Peyer's patch (tissue), 4 donors: ENCODE results near the gene WDR74. TPM values are rescaled to one million over a fixed set of nuclear protein-coding genes. Genes with fewer than 3 reads are reported as not detected.

ENCODE experiments used
- small RNA-seq, 2 donors: library from RNA; depleted of rRNA; stranded (forward); fragments of <200 nt; gene quantifications; one replicate each; pipeline ENCODE3, GENCODE V24; 2016
- total RNA-seq, 4 donors: library from RNA; depleted of rRNA; stranded (reverse); fragments of >200 nt; gene quantifications; one replicate each; pipeline ENCODE4 v1.1.0, GENCODE V29; 2016

Gene WDR74
- total RNA-seq, 4 donors from 2014 or later: 17.7 to 78.4 (median 28.6) TPM

Small RNAs within 50 kb of the gene (small RNA-seq; reads per million reads assigned to genes)
- 0 to 0.19 reads per million in 2 donors for gene MIR6514
- 0 reads per million in 2 donors for gene RF00099
- 0 reads per million in 2 donors for gene RNU6-118P
- 0 reads per million in 2 donors for gene SNORD22
- 0 reads per million in 2 donors for gene SNORD26
- gene SNORD27: 0 reads per million in 2 donors
- 0 reads per million in 2 donors for gene SNORD28
- 1,414 to 1,552 reads per million in 2 donors for gene SNORD30

Other genes starting within 250 kb of the WDR74 start
- gene TUT1, start 248.1 kb downstream of the WDR74 start, total RNA-seq: 10 to 100 TPM in 3 of 4 donors, 1 to 10 TPM in 1; 5.0 to 29.4 (median 17.5) TPM
- gene MTA2, start 237.7 kb downstream of the WDR74 start, total RNA-seq: 10 to 100 TPM; 47.9 to 74.7 (median 58.9) TPM
- gene EML3, start 226.8 kb downstream of the WDR74 start, total RNA-seq: 100 to 1,000 TPM in 1 of 4 donors, 10 to 100 TPM in 3; 41.3 to 128 (median 59.8) TPM
- 1 to 10 TPM in 3 of 4 donors, not detected in 1; 1.9 to 3.9 (median 1.9) TPM for gene ROM1, start 226.3 kb downstream of the WDR74 start, total RNA-seq
- 10 to 100 TPM; 26.6 to 88.3 (median 38.0) TPM for gene B3GAT3, start 217.6 kb downstream of the WDR74 start, total RNA-seq
- gene GANAB, start 193.0 kb downstream of the WDR74 start, total RNA-seq: 100 to 1,000 TPM; 131 to 146 (median 140) TPM
- 10 to 100 TPM; 14.9 to 21.3 (median 19.5) TPM for gene INTS5, start 186.3 kb downstream of the WDR74 start, total RNA-seq
- 10 to 100 TPM; 29.2 to 97.4 (median 41.1) TPM for gene C11orf98, start 174.4 kb downstream of the WDR74 start, total RNA-seq
- 10 to 100 TPM in 1 of 4 donors, 1 to 10 TPM in 2, not detected in 1; 9.1 to 13.5 (median 9.2) TPM for gene CSKMT, start 174.3 kb downstream of the WDR74 start, total RNA-seq
- 10 to 100 TPM; 11.1 to 23.9 (median 12.7) TPM for gene UQCC3, start 167.9 kb downstream of the WDR74 start, total RNA-seq
- 10 to 100 TPM in 3 of 4 donors, 1 to 10 TPM in 1; 6.6 to 25.6 (median 11.9) TPM for gene LBHD1, start 167.3 kb downstream of the WDR74 start, total RNA-seq
- 100 to 1,000 TPM in 2 of 4 donors, 10 to 100 TPM in 2; 91.1 to 169 (median 100) TPM for gene UBXN1, start 160.5 kb downstream of the WDR74 start, total RNA-seq
- gene LRRN4CL, start 150.1 kb downstream of the WDR74 start, total RNA-seq: 10 to 100 TPM in 1 of 4 donors, 1 to 10 TPM in 3; 5.4 to 11.6 (median 8.8) TPM
- 10 to 100 TPM; 51.5 to 71.2 (median 61.3) TPM for gene BSCL2, start 132.2 kb downstream of the WDR74 start, total RNA-seq
- gene GNG3, start 131.9 kb downstream of the WDR74 start, total RNA-seq: not detected
- 10 to 100 TPM; 38.7 to 68.8 (median 50.3) TPM for gene HNRNPUL2, start 112.1 kb downstream of the WDR74 start, total RNA-seq
- 10 to 100 TPM; 16.5 to 30.5 (median 22.9) TPM for gene TTC9C, start 111.1 kb downstream of the WDR74 start, total RNA-seq
- 10 to 100 TPM in 2 of 4 donors, 1 to 10 TPM in 2; 5.0 to 22.0 (median 9.2) TPM for gene ZBTB3, start 85.4 kb downstream of the WDR74 start, total RNA-seq
- gene POLR2G, start 78.0 kb downstream of the WDR74 start, total RNA-seq: 10 to 100 TPM; 12.4 to 33.8 (median 23.5) TPM
- gene TAF6L, start 68.2 kb downstream of the WDR74 start, total RNA-seq: 10 to 100 TPM; 15.6 to 29.6 (median 17.8) TPM
- gene TMEM179B, start 52.2 kb downstream of the WDR74 start, total RNA-seq: 100 to 1,000 TPM in 1 of 4 donors, 10 to 100 TPM in 3; 28.9 to 112 (median 83.6) TPM
- 10 to 100 TPM; 13.8 to 34.5 (median 19.8) TPM for gene TMEM223, start 47.6 kb downstream of the WDR74 start, total RNA-seq
- 100 to 1,000 TPM in 2 of 4 donors, 10 to 100 TPM in 2; 45.2 to 120 (median 102) TPM for gene NXF1, start 34.1 kb downstream of the WDR74 start, total RNA-seq
- 10 to 100 TPM; 27.1 to 56.1 (median 38.4) TPM for gene STX5, start 7.5 kb downstream of the WDR74 start, total RNA-seq
- not detected for gene TEX54, start 6.7 kb downstream of the WDR74 start, total RNA-seq
- gene SLC3A2, start 41.3 kb upstream of the WDR74 start, total RNA-seq: 100 to 1,000 TPM in 3 of 4 donors, 10 to 100 TPM in 1; 64.4 to 253 (median 207) TPM
- under 1 TPM in 2 of 4 donors, not detected in 2; 0.54 to 0.76 TPM for gene CHRM1, start 81.8 kb upstream of the WDR74 start, total RNA-seq
- gene SLC22A6, start 145.4 kb upstream of the WDR74 start, total RNA-seq: not detected
- not detected for gene SLC22A8, start 176.3 kb upstream of the WDR74 start, total RNA-seq